Measurements from ENCODE around the gene DR1. TPM values are rescaled to one million over a fixed set of nuclear protein-coding genes. Genes with fewer than 3 reads are reported as not detected.
"Not testable (repeated sequence)": the region's sequence is repeated elsewhere in the genome, so short reads cannot be mapped to it uniquely, and the experiment has no call there.

The DR1 gene
- total RNA-seq, 1 donor from 2014 or later = 24.1 TPM

GRCh38 chr1:93340090-93340489 is 5.6 kb upstream of the DR1 start:
- no peak for DNase-seq

- DNase-seq = no peak
Measured at GRCh38 chr1:93344484-93344883, 1.2 kb upstream of the DR1 start.

GRCh38 chr1:93344886-93345632 is 648 bp upstream of the DR1 start:
- peak; percentile 34 for DNase-seq

- DNase-seq = peak; percentile 16
Measured at GRCh38 chr1:93346421-93346993, 800 bp downstream of the DR1 start.

GRCh38 chr1:93347334-93347899 is 1.7 kb downstream of the DR1 start:
- DNase-seq = no peak

GRCh38 chr1:93348104-93348728 is 2.5 kb downstream of the DR1 start:
- peak; percentile 19 for DNase-seq

GRCh38 chr1:93349231-93350135 is 3.8 kb downstream of the DR1 start:
- no peak for DNase-seq

- DNase-seq = no peak
Measured at GRCh38 chr1:93350322-93350721, 4.6 kb downstream of the DR1 start.

GRCh38 chr1:93350875-93351274 is 5.2 kb downstream of the DR1 start:
- DNase-seq = no peak

- DNase-seq = not testable (repeated sequence)
Measured at GRCh38 chr1:93351346-93351745, 5.6 kb downstream of the DR1 start.

GRCh38 chr1:93352376-93352775 is 6.7 kb downstream of the DR1 start:
- DNase-seq = no peak

- no peak for DNase-seq
Measured at GRCh38 chr1:93353286-93353685, 7.6 kb downstream of the DR1 start.

GRCh38 chr1:93354749-93355148 is 9.0 kb downstream of the DR1 start:
- DNase-seq = no peak

- DNase-seq = no peak
Measured at GRCh38 chr1:93357242-93357641, 11.5 kb downstream of the DR1 start.

- no peak for DNase-seq
Measured at GRCh38 chr1:93358293-93358692, 12.6 kb downstream of the DR1 start.

- no peak for DNase-seq
Measured at GRCh38 chr1:93360111-93360510, 14.4 kb downstream of the DR1 start.

- DNase-seq = no peak
Measured at GRCh38 chr1:93362237-93362636, 16.5 kb downstream of the DR1 start.

- DNase-seq = no peak
Measured at GRCh38 chr1:93365813-93366212, 20.1 kb downstream of the DR1 start.

- no peak for DNase-seq
Measured at GRCh38 chr1:93369734-93370133, 24.0 kb downstream of the DR1 start.

- DNase-seq = no peak
Measured at GRCh38 chr1:93374334-93375106, 28.8 kb downstream of the DR1 start.

GRCh38 chr1:93384656-93385055 is 38.9 kb downstream of the DR1 start:
- DNase-seq = no peak

All from skin of body (tissue), 2 donors.